ENCODE data around the gene SPACA7. TPM values are rescaled to one million over a fixed set of nuclear protein-coding genes. Genes with fewer than 3 reads are reported as not detected.

SPACA7 gene
- total RNA-seq, 1 experiment from 2014 or later = not detected

GRCh38 chr13:112435973-112436372 lies 59.8 kb downstream of the SPACA7 start:
- Histone ChIP-seq H3K79me2 (ENCODE audit: insufficient read depth, low read length) (no peaks in the 10 kb centered on the region), H2BK120ac (ENCODE audit: low read depth, low read length, poor library complexity, severe bottlenecking) (no peak overlapping the region), H3K27ac (ENCODE audit: insufficient read length, low read depth, low read length) (no peak overlapping the region), H3T11ph (ENCODE audit: low read length) (no peak overlapping the region), H2BK5ac (ENCODE audit: insufficient read length, low read length) (no peak overlapping the region), H4K20me1 (ENCODE audit: control insufficient read depth, insufficient read depth, insufficient read length) (no peaks in the 10 kb centered on the region), H3K27me3 (ENCODE audit: insufficient read depth, low read length) (no peaks in the 10 kb centered on the region), H3K23ac (ENCODE audit: insufficient read length, low read depth, low read length) (no peak overlapping the region), H4K8ac (replicated peaks; ENCODE audit: insufficient read length, low read depth, low read length) (no peak overlapping the region), H3K56ac (ENCODE audit: insufficient read length, low read depth, low read length) (no peak overlapping the region), H3K79me1 (ENCODE audit: insufficient read depth, low read depth, low read length, poor library complexity, severe bottlenecking) (no peaks in the 10 kb centered on the region), H2BK20ac (ENCODE audit: low read depth, low read length, poor library complexity, severe bottlenecking) (no peak overlapping the region), H3K9me3 (ENCODE audit: control insufficient read depth, low read depth, low read length) (peaks cover 4% of the 10 kb centered on the region), H4K91ac (ENCODE audit: insufficient read length, low read depth, low read length) (no peak overlapping the region), H2AK5ac (ENCODE audit: insufficient read length, low read length) (no peak overlapping the region), H2BK15ac (ENCODE audit: low read depth, low read length) (no peak overlapping the region), H3K9ac (ENCODE audit: extremely low read depth, insufficient read length, low read length) (no peak overlapping the region), H4K5ac (ENCODE audit: insufficient read length, low read depth, low read length) (no peak overlapping the region), H3K4me2 (ENCODE audit: insufficient read depth, insufficient read length, low read length) (no peak overlapping the region), H3K18ac (ENCODE audit: insufficient read length, low read depth, low read length) (no peak overlapping the region), H3K4ac (ENCODE audit: low read depth, low read length) (no peak overlapping the region), H2AFZ (ENCODE audit: low read length) (no peak overlapping the region), H3K23me2 (ENCODE audit: insufficient read length, low read depth, low read length, poor library complexity, severe bottlenecking) (no peaks in the 10 kb centered on the region), H3K4me1 (ENCODE audit: insufficient read depth, low read length) (no peaks in the 10 kb centered on the region), H3K14ac (ENCODE audit: insufficient read depth, low read length) (no peak overlapping the region), H2BK12ac (ENCODE audit: insufficient read length, low read depth, low read length) (no peak overlapping the region)
- no CpG with 5 or more reads among the region's 9 CpGs for WGBS (ENCODE audit: extremely low coverage, insufficient read length, low lambda C conversion rate)
- Mint-ChIP-seq H3K9me3 (peaks cover 24 to 35% of the 10 kb centered on the region in 2 experiments), H3K27ac (no peak overlapping the region), H3K4me1 (0 out of 4 replicates have a peak, but pooled peaks cover 0 to 2% of the 10 kb centered on the region in 2 experiments), H3K4me3 (no peak overlapping the region), H3K27me3 (ENCODE audit: low read depth) (peaks cover 38% of the 10 kb centered on the region), H3K36me3 (ENCODE audit: insufficient read depth in 1 of 3, low read depth in 3 of 3) (peaks cover 0 to 12% (median 8%) of the 10 kb centered on the region in 3 experiments; a peak in 4 of 7 replicates)
- TF ChIP-seq, protein P1, sequence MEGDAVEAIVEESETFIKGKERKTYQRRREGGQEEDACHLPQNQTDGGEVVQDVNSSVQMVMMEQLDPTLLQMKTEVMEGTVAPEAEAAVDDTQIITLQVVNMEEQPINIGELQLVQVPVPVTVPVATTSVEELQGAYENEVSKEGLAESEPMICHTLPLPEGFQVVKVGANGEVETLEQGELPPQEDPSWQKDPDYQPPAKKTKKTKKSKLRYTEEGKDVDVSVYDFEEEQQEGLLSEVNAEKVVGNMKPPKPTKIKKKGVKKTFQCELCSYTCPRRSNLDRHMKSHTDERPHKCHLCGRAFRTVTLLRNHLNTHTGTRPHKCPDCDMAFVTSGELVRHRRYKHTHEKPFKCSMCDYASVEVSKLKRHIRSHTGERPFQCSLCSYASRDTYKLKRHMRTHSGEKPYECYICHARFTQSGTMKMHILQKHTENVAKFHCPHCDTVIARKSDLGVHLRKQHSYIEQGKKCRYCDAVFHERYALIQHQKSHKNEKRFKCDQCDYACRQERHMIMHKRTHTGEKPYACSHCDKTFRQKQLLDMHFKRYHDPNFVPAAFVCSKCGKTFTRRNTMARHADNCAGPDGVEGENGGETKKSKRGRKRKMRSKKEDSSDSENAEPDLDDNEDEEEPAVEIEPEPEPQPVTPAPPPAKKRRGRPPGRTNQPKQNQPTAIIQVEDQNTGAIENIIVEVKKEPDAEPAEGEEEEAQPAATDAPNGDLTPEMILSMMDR (conservative IDR thresholded peaks at IDR 0.05) = no peak
- no peak for DNase-seq
